OCI-LY7 (cell line): ENCODE measurements around the gene PML.
"Not testable (repeated sequence)": the region's sequence is repeated elsewhere in the genome, so short reads cannot be mapped to it uniquely, and the experiment has no call there.

Experiments used
- EZH2phosphoT487 ChIP-seq: fragments of 200-600 bp; sonication (generic); IDR thresholded peaks from 2 replicates; pipeline ENCODE4 v1.6.1; 2018; ENCODE audit warnings: low read depth, borderline replicate concordance, mild to moderate bottlenecking, mixed run types, antibody characterized with exemption, low read length, moderate library complexity, mixed read lengths
- TF ChIP-seq, protein P1 (sequence below): fragments of 200-600 bp; sonication (generic); conservative IDR thresholded peaks from 2 replicates; pipeline ENCODE4 v1.5.1; 2014; ENCODE audit warnings: mild to moderate bottlenecking, antibody characterized with exemption, low read length, moderate library complexity, mixed read lengths

DNA sequence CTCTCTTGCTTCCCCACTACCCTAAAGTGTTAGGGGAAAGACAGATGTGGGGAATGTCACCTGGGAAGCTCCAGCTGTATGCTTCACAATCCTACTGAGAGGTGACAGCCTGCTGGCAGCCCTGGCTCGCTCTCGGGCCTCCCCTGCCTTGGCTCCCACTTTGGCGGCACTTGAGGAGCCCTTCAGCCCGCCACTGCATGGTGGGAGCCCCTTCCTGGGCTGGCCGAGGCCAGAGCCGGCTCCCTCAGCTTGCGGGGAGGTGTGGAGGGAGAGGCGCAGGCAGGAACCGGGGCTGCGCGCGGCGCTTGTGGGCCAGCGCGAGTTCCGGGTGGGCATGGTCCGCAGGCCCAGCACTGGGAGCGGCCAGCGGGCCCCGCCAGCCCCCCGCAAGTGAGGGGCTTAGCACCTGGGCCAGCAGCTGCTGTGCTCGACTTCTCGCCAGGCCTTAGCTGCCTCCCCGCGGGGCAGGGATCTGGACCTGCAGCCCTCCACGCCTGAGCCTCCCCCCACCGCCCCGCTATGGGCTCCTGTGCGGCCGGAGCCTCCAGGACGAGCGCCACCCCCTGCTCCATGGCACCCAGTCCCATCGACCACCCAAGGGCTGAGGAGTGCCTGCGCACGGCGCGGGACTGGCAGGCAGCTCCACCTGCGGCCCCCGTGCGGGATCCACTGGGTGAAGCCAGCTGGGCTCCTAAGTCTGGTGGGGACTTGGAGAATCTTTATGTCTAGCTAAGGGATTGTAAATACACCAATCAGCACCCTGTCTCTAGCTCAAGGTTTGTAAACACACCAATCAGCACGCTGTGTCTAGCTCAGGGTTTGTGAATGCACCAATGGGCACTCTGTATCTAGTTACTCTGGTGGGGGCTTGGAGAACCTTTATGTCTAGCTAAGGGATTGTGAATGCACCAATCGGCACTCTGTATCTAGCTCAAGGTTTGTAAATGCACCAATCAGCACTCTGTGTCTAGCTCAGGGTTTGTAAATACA lies 58.0 kb downstream of the PML start:
- TF ChIP-seq, protein P1, sequence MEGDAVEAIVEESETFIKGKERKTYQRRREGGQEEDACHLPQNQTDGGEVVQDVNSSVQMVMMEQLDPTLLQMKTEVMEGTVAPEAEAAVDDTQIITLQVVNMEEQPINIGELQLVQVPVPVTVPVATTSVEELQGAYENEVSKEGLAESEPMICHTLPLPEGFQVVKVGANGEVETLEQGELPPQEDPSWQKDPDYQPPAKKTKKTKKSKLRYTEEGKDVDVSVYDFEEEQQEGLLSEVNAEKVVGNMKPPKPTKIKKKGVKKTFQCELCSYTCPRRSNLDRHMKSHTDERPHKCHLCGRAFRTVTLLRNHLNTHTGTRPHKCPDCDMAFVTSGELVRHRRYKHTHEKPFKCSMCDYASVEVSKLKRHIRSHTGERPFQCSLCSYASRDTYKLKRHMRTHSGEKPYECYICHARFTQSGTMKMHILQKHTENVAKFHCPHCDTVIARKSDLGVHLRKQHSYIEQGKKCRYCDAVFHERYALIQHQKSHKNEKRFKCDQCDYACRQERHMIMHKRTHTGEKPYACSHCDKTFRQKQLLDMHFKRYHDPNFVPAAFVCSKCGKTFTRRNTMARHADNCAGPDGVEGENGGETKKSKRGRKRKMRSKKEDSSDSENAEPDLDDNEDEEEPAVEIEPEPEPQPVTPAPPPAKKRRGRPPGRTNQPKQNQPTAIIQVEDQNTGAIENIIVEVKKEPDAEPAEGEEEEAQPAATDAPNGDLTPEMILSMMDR = not testable (repeated sequence)
- not testable (repeated sequence) for TF ChIP-seq EZH2phosphoT487
